Ascending aorta (tissue), 2 donors: ENCODE results near the gene BTBD1. TPM values are rescaled to one million over a fixed set of nuclear protein-coding genes. Genes with fewer than 3 reads are reported as not detected.
A peak's percentile ranks its signal among the peaks of the same experiment; 100 is the strongest.

Source experiments
- DNase-seq, 2 donors: peaks; one replicate each; pipeline ENCODE4 v3.0.0-alpha.2; 2019; ENCODE audit warnings: low spot score in 2 of 2
- H3K27ac ChIP-seq, 2 donors: fragments of 200-600 bp; sonication (generic); one replicate each; pipeline ENCODE4 v1.5.1; 2016 to 2017; ENCODE audit warnings: mild to moderate bottlenecking in 1 of 2
- H3K27me3 ChIP-seq: fragments of 200-600 bp; sonication (generic); one replicate; pipeline ENCODE4 v1.5.1; 2017
- H3K36me3 ChIP-seq, 2 donors: fragments of 200-600 bp; sonication (generic); one replicate each; pipeline ENCODE4 v1.5.1; 2016
- H3K4me1 ChIP-seq, 2 donors: fragments of 200-600 bp; sonication (generic); one replicate each; pipeline ENCODE4 v1.5.1; 2016 to 2017; ENCODE audit warnings: mild to moderate bottlenecking in 1 of 2
- H3K4me3 ChIP-seq, 2 donors: fragments of 200-600 bp; sonication (generic); one replicate each; pipeline ENCODE4 v1.5.1; 2016 to 2017; ENCODE audit warnings: mild to moderate bottlenecking in 1 of 2
- H3K9me3 ChIP-seq, 2 donors: fragments of 200-600 bp; sonication (generic); one replicate each; pipeline ENCODE4 v1.5.1; 2016
- intact Hi-C: fragments of 100-400 bp; cut with DNase I; formaldehyde crosslinking; loops from one replicate; pipeline ENCODE4 v1.15.1; 2023
- total RNA-seq: library from RNA; depleted of rRNA; stranded (reverse); fragments of >200 nt; gene quantifications from one replicate; pipeline ENCODE4 v1.1.0, GENCODE V29; 2016
- TF ChIP-seq, protein P1 (sequence below), 3 experiments: fragments of 200-600 bp in 2 of 3; fragments of 450-650 bp in 1 of 3; sonication (generic) in 2 of 3; IDR thresholded peaks; one replicate each; pipeline ENCODE4 v1.5.1; 2016 to 2019; ENCODE audit warnings: antibody characterized with exemption in 3 of 3, mild to moderate bottlenecking in 1 of 3, moderate library complexity in 1 of 3

The BTBD1 gene
- total RNA-seq, 1 donor from 2014 or later = 63.9 TPM

DNA sequence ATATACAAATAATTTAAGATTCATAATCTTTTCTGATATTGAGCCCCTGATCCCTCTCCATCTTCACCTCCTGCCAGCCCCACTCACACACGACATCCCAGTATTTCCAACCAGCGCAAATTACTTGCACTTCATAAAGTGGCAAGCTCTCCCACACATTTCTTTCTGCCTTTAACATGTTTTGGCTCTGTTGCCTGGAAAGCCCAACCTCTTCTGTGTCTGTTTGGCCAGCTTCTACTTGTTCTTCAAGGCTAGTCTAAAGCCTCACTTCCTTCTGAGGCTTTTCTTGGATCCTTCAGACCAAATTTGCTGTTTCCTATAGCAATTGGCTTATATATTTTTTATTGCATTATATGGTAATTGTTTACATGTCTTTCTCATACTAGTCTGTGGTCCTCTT, 35.3 kb upstream of the BTBD1 start:
- intact Hi-C loops = no loop called here

DNA sequence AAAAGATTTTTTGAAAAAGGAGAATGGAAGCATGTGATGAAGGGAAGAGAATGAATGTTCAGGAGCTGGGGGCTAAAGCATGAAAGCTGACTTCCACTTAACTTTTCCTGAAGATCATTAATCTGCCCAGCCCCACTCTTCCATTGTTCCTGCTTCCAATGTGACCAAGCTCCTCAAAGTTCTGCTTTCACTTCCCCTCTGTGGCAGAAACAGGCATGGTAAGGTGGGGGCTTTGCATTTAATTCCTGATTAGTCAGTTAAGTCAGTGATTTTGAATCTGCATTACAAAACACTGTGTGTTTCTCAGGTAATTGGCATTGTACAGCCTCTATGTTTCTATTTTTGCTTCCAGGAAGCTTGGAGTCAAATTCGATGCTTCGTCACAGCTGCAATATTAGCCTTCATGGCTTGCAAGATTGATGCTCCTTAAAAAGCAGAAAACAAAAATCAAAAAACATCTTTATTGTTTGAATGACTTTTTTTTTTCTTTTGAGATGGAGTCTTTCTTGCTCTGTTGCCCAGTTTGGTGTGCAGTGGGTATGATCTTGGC, 33.1 kb upstream of the BTBD1 start:
- no peak overlapping the region for H3K4me3 ChIP-seq
- H3K4me1 ChIP-seq = no peaks in the 10 kb centered on the region
- H3K36me3 ChIP-seq = no peaks in the 10 kb centered on the region
- TF ChIP-seq, protein P1, sequence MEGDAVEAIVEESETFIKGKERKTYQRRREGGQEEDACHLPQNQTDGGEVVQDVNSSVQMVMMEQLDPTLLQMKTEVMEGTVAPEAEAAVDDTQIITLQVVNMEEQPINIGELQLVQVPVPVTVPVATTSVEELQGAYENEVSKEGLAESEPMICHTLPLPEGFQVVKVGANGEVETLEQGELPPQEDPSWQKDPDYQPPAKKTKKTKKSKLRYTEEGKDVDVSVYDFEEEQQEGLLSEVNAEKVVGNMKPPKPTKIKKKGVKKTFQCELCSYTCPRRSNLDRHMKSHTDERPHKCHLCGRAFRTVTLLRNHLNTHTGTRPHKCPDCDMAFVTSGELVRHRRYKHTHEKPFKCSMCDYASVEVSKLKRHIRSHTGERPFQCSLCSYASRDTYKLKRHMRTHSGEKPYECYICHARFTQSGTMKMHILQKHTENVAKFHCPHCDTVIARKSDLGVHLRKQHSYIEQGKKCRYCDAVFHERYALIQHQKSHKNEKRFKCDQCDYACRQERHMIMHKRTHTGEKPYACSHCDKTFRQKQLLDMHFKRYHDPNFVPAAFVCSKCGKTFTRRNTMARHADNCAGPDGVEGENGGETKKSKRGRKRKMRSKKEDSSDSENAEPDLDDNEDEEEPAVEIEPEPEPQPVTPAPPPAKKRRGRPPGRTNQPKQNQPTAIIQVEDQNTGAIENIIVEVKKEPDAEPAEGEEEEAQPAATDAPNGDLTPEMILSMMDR (IDR thresholded peaks at IDR 0.05) = no peak
- no peak overlapping the region for H3K27ac ChIP-seq
- H3K9me3 ChIP-seq = no peaks in the 10 kb centered on the region
- intact Hi-C loops = no loop called here
- H3K27me3 ChIP-seq = no peaks in the 10 kb centered on the region
- no peak for DNase-seq

More for the DNA sequence above, 35.3 kb upstream of the BTBD1 start:
- no peaks in the 10 kb centered on the region for H3K36me3 ChIP-seq
- DNase-seq = no peak
- no peak overlapping the region for H3K27ac ChIP-seq
- no peaks in the 10 kb centered on the region for H3K27me3 ChIP-seq
- no peaks in the 10 kb centered on the region for H3K4me1 ChIP-seq
- no peak overlapping the region for H3K4me3 ChIP-seq
- TF ChIP-seq, protein P1 (IDR thresholded peaks at IDR 0.05) = no peak
- no peaks in the 10 kb centered on the region for H3K9me3 ChIP-seq

GRCh38 chr15:83099290-83099689, 32.2 kb upstream of the BTBD1 start:
- no peak overlapping the region for H3K27ac ChIP-seq
- intact Hi-C loops = no loop called here
- H3K4me3 ChIP-seq = no peak overlapping the region
- H3K36me3 ChIP-seq = no peaks in the 10 kb centered on the region
- no peaks in the 10 kb centered on the region for H3K9me3 ChIP-seq
- H3K4me1 ChIP-seq = no peaks in the 10 kb centered on the region
- TF ChIP-seq, protein P1 (IDR thresholded peaks at IDR 0.05) = no peak
- H3K27me3 ChIP-seq = no peaks in the 10 kb centered on the region
- no peak for DNase-seq

GRCh38 chr15:83098079-83098478, 31.0 kb upstream of the BTBD1 start:
- no peak overlapping the region for H3K27ac ChIP-seq
- no peaks in the 10 kb centered on the region for H3K27me3 ChIP-seq
- H3K4me3 ChIP-seq = no peak overlapping the region
- H3K9me3 ChIP-seq = no peaks in the 10 kb centered on the region
- H3K4me1 ChIP-seq = no peaks in the 10 kb centered on the region
- intact Hi-C loops = no loop called here
- DNase-seq = no peak
- no peaks in the 10 kb centered on the region for H3K36me3 ChIP-seq
- TF ChIP-seq, protein P1 (IDR thresholded peaks at IDR 0.05) = no peak

GRCh38 chr15:83094583-83094982, 27.5 kb upstream of the BTBD1 start:
- Histone ChIP-seq H3K27me3 (no peaks in the 10 kb centered on the region), H3K4me3 (no peak overlapping the region), H3K9me3 (no peaks in the 10 kb centered on the region), H3K27ac (no peak overlapping the region), H3K4me1 (no peaks in the 10 kb centered on the region), H3K36me3 (no peaks in the 10 kb centered on the region)
- TF ChIP-seq, protein P1 (IDR thresholded peaks at IDR 0.05) = no peak
- intact Hi-C loops = no loop called here
- peak in 1 of 2 donors; percentile 16 for DNase-seq
